H7 (cell line): ENCODE data around the gene MRPS22. TPM values are rescaled to one million over a fixed set of nuclear protein-coding genes. Genes with fewer than 3 reads are reported as not detected.
"Not testable (repeated sequence)": the region's sequence is repeated elsewhere in the genome, so short reads cannot be mapped to it uniquely, and the experiment has no call there.

Experiments used
- DNase-seq: peaks from one replicate; pipeline ENCODE4 v3.0.0; 2012
- H3K27me3 ChIP-seq: 2 replicates; pipeline ENCODE4 v1.6.0; 2011; ENCODE audit warnings: mild to moderate bottlenecking, low read length; ENCODE audit not compliant: control insufficient read depth, insufficient read depth
- H3K36me3 ChIP-seq: replicated peaks from 2 replicates; pipeline ENCODE4 v1.5.1; 2011; ENCODE audit warnings: low read length; ENCODE audit not compliant: control insufficient read depth, insufficient read depth
- H3K4me3 ChIP-seq: 2 replicates; pipeline ENCODE4 v1.5.1; 2011; ENCODE audit warnings: low read depth, mild to moderate bottlenecking, control low read depth, low read length, moderate library complexity; ENCODE audit not compliant: insufficient read depth
- total RNA-seq: library from RNA; depleted of rRNA; stranded (reverse); fragments of >200 nt; shearing (Covaris generic); gene quantifications from 2 replicates; pipeline ENCODE4 v1.2.3, GENCODE V29; 2014

The MRPS22 gene
- total RNA-seq, 1 experiment from 2014 or later: 53.6 TPM

DNA sequence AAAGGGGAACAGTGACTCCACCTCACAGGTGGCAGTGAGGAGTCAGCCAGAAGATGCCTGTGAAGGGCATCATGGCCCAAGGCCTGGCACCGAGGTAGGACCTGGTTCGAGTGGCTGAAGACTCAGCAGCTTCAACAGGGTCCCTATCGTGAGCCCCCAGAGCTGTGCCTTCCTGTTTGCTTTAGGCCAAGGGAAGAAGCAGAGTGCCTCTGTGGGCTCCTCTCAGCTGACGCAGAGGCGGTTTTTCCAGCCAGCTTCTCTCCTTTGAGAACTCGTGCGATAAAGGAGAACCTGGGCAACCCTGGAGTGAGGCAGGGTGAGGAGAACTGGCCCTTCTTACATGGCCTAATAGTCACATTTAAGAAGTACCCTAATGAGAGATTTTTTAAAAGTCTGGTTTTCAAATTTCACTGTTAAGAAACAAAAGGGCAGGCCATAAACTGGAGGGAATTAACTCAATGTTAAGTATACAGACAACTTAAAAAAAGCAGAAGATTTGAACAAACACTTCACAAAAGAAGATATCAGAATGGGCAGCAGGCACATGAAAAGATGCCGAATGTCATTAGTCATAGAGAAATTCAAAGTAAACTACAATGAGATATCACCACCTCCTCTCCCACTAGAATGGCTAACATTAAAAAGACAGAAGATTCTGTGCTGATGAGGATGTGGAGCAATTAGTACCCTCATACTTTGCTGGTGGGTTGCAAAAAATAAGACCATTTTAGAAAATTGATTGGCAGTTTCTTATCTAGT lies 23.1 kb upstream of the MRPS22 start:
- H3K4me3 ChIP-seq: no peak overlapping the region
- no peak for DNase-seq
- H3K36me3 ChIP-seq: no peaks in the 10 kb centered on the region
- no peaks in the 10 kb centered on the region for H3K27me3 ChIP-seq

DNA sequence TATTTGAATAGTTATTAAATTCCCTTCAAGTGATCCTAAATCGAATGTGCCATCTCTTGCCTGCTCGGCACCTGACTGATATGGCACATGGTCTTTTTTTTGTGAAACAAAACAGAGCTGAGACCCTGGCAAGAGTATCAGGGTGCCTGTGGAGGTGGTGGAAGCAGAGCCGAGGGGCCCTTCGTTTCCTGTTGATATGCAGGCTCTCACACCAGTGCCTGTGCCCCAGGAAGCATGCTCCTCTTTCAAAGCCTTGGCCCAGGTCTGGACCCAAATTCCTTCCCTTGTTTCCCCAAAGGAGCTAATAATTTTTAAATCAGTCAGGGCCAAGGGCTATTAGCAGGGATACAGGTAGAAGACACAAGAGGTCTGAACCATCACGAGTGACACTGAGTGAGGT lies 21.5 kb upstream of the MRPS22 start:
- DNase-seq: no peak
- H3K36me3 ChIP-seq: no peaks in the 10 kb centered on the region
- peaks cover under 1% of the 10 kb centered on the region; the same call in 1 of the 2 replicates for H3K27me3 ChIP-seq
- no peak overlapping the region for H3K4me3 ChIP-seq

DNA sequence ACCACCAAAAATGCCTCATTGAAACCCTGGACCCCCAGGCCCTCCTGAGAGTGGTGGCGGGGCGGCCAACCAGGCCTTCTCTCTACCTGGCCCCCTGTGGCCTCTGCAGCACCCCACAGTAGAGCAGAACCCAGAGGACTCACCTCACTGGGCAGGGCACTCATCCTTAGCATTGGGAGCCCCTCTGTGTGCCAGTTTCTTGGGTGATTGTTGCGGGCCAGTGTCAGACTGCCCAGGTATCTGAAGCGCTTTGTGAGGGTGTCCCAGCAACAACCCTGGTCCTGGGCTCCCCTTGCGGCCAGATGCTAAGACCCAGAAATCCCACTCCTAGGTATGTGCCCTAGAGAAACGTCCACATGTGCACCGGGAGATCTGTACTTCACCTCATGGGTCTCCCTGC lies 20.7 kb upstream of the MRPS22 start:
- Histone ChIP-seq H3K27me3 (peaks cover 1% of the 10 kb centered on the region; the same call in 1 of the 2 replicates), H3K4me3 (no peak overlapping the region), H3K36me3 (no peaks in the 10 kb centered on the region)
- peak; percentile 20 for DNase-seq

DNA sequence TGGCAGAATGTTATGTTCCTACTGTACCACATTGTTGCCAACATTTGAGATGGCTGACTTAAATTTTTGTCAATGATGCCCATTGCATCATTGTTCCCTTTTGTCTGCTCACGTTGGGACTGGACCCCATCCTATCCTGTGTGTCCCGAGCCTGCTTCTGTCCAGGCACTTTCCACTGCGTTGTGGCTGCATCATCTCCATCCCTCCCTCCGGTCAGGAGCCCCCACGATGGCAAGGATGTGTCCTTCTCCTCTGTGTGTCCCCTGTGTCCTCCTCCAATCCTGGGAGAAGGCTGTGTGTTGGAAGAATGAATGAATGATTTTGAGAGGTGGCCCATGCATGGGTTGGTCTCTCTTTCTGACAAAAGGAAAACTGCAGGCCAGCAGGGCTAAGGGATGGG lies 19.4 kb upstream of the MRPS22 start:
- H3K4me3 ChIP-seq: no peak overlapping the region
- H3K36me3 ChIP-seq: no peaks in the 10 kb centered on the region
- H3K27me3 ChIP-seq: peaks cover 1% of the 10 kb centered on the region; the same call in 1 of the 2 replicates
- peak; percentile 3 for DNase-seq

DNA sequence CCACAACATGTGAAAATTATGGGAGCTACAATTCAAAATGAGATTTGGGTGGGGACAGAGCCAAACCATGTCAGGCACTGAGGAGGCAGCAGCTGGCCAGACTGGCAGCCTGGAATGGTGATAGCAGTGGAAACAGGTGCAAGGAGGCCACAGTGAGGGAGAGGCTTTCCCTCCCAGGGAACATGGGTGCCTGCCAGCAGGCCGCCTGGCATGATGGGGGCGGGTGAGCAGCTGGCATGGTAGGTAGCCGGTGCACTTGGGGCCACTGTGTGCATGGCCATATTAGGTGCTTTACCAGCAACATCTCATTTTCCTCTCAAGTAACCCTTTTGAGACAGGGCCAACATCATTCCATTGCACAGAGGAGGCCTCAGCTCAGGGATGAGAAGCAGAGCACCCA lies 18.3 kb upstream of the MRPS22 start:
- peak; percentile 17 for DNase-seq
- no peaks in the 10 kb centered on the region for H3K36me3 ChIP-seq
- H3K27me3 ChIP-seq: peaks cover 1% of the 10 kb centered on the region
- no peak overlapping the region for H3K4me3 ChIP-seq

DNA sequence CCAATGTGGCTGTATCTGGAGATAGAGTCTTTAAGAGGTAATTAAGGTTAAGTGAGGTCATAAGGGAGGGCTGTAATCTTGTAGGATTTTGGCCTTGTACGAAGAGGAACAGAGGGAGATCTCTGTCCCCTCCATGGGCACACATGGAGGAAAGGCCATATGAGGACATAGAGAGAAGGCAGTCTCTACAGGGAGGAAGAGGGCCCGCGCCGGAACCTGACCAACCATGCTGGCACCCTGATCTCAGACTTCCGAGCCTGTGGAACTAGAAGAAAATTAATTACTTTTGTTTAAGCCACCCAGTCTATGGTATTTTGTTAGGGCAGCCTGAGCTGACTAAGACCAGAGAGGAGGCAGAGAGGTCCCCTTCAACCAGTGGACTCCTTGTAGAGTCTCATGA lies 17.7 kb upstream of the MRPS22 start:
- H3K27me3 ChIP-seq: peaks cover 1% of the 10 kb centered on the region

DNA sequence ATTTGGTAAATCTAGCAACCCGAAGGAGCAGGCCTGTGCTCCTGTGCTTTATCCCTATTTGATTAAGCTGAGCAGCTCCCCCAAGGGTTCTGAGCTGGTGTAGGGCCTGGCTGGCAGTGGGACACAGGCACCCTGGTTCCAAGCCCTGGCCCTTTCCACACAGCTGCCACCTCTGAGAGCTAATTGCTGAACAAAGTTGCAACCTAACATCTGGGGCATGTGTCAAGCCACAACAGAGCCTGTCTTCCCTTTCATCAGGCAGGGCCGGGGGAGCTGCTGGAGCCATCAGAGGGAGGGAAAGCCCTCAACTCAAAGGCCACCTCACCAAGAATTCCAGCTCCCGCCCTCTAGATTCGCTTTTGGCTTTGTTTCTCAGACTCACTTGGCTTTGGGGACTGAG lies 17.1 kb upstream of the MRPS22 start:
- H3K27me3 ChIP-seq: peaks cover 1% of the 10 kb centered on the region
- no peaks in the 10 kb centered on the region for H3K36me3 ChIP-seq
- no peak overlapping the region for H3K4me3 ChIP-seq
- DNase-seq: no peak

More for the DNA sequence above, 17.7 kb upstream of the MRPS22 start:
- peak; percentile 2 for DNase-seq
- Histone ChIP-seq H3K36me3 (no peaks in the 10 kb centered on the region), H3K4me3 (no peak overlapping the region)

DNA sequence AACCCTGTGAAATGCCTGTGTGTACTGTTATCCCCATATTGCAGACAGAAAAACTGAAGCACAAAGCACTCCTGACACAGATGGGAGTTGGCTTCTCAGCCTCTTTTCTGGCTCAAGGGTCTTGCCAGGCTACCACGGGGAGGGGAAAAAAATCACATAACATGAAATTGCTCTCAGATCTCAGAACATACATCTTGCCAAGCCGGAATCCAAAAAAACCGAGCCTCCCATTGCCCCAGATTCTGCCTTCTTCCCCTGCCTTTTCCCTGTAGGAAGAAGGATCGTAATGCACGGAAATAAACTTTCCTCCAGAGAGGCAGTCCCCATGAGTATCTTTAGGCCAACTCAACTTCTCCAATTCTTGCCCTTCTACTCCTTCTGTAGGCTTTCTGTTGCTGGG lies 16.6 kb upstream of the MRPS22 start:
- Histone ChIP-seq H3K27me3 (peaks cover 3% of the 10 kb centered on the region), H3K36me3 (no peaks in the 10 kb centered on the region), H3K4me3 (no peak overlapping the region)
- DNase-seq: no peak

DNA sequence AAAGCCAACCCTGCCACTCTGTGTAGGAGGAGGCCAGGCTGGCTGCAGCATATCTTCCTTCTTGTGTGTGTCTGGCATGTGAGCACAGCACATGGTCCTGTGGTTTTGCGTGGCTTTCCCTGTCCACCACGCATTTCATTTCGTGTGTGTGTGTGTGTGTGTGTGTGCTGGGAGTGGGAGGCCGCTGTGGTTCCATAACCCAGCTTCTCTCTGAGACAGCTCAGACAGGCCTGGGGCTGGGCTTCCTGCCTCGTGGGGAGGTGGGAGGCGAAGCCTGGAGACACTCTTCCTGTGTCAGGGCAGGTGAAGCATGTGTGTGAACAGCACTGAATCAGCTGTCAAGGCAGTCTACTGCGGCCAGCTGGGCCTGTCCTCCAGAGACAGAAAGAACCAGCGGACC lies 16.0 kb upstream of the MRPS22 start:
- Histone ChIP-seq H3K36me3 (no peaks in the 10 kb centered on the region), H3K4me3 (no peak overlapping the region), H3K27me3 (peaks cover 5% of the 10 kb centered on the region)
- DNase-seq: no peak

DNA sequence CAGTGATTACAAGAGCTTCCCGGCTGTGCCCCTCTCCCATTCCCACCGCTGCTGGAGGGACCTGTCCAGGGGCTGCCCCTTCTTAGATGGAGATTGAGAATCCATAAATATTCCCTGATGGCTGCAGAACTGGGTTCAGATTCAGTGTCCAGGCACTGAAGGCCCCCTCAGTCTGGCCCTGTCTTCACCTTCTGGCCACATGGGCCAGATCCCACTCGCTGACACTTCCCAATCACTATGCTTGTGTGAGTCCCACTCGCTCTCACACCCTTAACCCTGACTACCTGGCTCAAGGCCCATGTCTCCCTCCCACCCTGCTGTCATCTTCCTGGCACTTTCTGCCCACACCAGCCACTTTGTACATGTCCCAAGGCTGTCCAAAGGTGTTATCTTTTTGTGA lies 15.5 kb upstream of the MRPS22 start:
- Histone ChIP-seq H3K27me3 (peaks cover 5% of the 10 kb centered on the region), H3K4me3 (no peak overlapping the region), H3K36me3 (no peaks in the 10 kb centered on the region)
- no peak for DNase-seq

DNA sequence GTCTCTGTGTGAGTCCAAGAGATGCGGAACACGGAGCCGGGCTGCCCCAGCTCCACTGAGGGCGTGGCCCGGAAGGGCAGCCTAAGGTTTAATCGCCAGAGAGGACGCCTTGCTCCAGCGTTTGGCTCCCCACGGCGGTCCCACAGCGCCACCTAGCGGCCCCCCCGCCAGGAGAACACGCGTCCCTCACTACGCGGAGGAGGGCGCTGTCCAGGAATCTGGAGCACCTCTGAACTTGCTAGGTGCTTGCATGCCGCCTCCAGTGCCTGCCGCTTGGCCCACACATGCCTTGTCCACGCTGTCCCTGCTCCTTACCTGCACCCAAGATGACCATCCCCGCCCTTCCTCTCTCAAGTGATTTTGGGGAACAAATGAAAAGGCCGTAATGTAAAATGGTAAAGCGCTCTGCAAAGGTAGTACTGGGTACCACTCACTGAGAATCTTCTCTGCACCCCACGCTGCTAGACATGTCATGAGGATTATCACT lies 14.4 kb upstream of the MRPS22 start:
- Histone ChIP-seq H3K27me3 (peaks cover 5% of the 10 kb centered on the region), H3K4me3 (peak overlapping the region; percentile 9; the same call in 1 of the 2 replicates), H3K36me3 (no peaks in the 10 kb centered on the region)
- peak; percentile 95 for DNase-seq

DNA sequence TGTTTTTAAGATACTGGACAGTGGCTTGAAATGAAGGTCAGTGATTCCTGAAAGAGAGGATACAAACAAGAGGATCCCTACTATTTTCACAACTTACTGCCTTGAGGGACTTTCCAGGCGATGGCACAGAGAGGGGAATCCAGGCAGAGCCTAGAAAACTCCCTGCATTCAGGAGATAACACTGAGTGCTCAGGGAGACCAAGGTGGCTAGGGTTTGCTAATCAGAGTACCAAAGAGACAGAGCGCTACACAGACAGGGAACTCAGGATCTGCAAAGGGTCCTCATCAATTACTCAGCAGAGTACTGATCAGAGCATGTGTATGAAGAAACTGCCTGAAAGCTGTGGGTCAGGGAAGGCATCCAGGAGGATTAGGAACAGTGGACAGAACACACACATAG lies 11.7 kb upstream of the MRPS22 start:
- peaks cover 5% of the 10 kb centered on the region for H3K27me3 ChIP-seq
- H3K36me3 ChIP-seq: no peaks in the 10 kb centered on the region
- no peak overlapping the region for H3K4me3 ChIP-seq
- DNase-seq: no peak

DNA sequence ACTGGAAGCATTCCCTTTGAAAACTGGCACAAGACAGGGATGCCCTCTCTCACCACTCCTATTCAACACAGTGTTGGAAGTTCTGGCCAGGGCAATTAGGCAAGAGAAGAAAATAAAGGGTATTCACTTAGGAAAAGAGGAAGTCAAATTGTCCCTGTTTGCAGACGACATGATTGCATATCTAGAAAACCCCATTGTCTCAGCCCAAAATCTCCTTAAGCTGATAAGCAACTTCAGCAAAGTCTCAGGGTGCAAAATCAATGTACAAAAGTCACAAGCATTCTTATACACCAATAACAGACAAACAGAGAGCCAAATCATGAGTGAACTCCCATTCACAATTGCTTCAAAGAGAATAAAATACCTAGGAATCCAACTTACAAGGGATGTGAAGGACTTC lies 9.1 kb upstream of the MRPS22 start:
- not testable (repeated sequence) for H3K36me3 ChIP-seq, H3K27me3 ChIP-seq, H3K4me3 ChIP-seq, DNase-seq

DNA sequence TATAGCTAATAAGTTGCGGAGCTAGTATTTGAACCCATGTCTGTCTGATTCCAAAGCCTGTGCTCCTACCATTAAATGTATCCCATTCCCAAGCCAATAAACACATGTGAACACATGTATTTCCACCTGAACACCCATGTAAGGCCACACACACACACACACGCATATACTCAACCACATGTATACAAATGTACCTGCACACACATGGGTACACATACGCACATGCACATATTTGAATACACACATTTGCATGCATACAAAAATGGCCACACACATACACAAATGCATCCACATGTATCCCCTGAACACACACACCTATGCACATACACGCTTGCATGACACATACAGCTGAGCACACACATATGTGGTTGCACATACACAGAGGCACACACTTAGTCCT lies 5.4 kb upstream of the MRPS22 start:
- DNase-seq: no peak
- no peak overlapping the region for H3K4me3 ChIP-seq
- peaks cover 8% of the 10 kb centered on the region for H3K27me3 ChIP-seq
- H3K36me3 ChIP-seq: no peaks in the 10 kb centered on the region

DNA sequence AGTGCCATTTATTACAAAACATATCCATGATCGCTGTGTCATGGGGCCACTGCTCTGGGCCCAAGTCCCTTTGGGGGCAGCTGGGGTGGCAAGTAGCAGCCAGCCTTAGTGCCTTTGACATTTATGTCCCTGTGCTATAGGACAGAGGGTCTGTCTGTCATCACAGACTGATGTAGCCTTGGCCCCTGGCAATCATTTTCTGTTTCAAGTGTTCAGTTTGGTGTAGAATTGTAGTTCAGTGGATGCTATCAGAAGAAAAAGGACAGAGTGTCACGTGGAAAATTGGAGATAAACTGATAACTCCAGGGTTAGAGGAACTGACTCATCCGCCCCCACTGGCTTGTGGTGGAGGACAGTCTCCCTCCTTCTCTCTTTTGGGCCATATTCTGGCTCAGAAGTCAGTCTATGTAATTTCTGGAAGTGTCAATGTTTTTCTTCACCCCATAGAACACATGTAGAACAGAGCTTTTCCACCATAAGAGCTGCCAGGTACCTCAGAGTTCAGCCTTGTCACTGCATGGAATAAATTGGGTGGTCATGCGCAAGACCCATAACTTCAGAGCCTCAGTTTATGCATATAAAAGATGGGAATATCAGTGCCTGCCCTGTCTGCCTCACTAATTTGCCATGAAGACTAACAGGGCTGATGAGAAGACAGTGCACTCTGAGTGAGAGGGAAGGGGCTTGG lies 4.5 kb upstream of the MRPS22 start:
- H3K27me3 ChIP-seq: peaks cover 8% of the 10 kb centered on the region
- no peak for DNase-seq
- H3K36me3 ChIP-seq: no peaks in the 10 kb centered on the region

More for the DNA sequence above, 4.5 kb upstream of the MRPS22 start:
- no peak overlapping the region for H3K4me3 ChIP-seq
